ENCODE measurements around the gene RUVBL2.
"Not testable (repeated sequence)": the region's sequence is repeated elsewhere in the genome, so short reads cannot be mapped to it uniquely, and the experiment has no call there.

Gene RUVBL2

GRCh38 chr19:49018388-49019241 lies 24.9 kb downstream of the RUVBL2 start:
- DNase-seq = not testable (repeated sequence)

GRCh38 chr19:49019242-49019932 lies 25.7 kb downstream of the RUVBL2 start:
- DNase-seq = no peak

DNA sequence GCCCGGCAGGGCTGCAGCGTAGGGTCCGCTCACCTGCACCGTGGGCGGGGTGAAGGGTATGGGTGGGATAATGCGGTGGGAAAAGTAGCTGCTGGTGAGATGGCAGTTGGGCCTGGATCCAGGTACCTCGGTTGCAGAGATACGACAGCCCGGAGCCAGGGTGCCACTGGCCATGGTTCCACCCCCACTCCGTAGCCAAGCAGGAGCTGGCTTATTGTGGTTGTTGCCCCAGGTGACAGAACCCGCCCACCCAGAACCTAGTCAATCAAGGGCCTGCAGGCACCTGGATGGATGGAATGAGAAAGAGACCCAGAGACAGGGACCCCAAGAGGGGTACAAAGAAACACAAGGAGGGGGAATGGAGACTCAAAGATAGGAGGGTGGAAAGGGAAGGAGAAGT lies 26.7 kb downstream of the RUVBL2 start:
- no peak for DNase-seq

DNA sequence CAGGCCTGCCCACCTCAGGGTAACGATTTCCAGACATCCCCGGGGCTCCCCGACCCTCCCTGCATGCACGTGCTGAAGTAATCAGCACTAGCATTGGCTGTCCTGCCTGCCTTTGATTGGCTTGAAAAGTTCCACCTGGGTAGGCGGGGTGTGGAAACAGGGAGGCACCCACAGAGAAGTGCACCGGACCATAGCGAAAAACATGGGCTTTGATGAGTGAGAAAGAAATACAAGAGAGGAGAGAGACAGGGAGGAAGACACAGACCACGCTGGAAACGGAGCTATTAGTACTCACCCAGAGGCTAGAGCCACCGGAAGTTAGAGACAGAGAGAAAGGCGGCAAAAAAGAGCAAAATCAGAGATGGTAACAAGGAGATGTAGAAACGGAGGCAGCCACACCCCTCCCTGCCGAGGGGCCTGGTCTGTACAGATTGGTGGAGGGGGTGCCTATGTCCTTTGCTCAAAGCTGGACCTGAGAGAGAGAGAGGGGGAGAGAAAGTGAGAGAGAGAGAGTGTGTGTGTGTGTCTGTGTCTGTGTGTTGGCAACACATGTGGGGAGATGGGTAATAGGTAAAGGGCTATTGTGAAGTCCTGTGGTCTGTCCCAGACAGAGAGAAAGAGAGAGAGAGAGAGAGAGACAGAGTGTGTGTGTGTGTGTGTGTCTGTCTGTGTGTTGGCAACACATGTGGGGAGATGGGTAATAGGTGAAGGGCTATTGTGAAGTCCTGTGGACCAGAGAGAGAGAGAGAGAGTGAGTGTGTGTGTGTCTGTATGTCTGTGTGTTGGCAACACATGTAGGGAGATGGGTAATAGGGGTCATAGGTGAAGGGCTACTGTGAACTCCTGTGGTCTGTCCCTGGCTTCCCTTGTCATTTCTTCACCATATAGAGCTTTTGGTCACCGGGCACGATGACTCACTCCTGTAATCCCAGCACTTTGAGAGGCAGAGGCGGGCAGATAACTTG lies 27.5 kb downstream of the RUVBL2 start:
- peak in 1 of 2 experiments; percentile 29 for DNase-seq

DNA sequence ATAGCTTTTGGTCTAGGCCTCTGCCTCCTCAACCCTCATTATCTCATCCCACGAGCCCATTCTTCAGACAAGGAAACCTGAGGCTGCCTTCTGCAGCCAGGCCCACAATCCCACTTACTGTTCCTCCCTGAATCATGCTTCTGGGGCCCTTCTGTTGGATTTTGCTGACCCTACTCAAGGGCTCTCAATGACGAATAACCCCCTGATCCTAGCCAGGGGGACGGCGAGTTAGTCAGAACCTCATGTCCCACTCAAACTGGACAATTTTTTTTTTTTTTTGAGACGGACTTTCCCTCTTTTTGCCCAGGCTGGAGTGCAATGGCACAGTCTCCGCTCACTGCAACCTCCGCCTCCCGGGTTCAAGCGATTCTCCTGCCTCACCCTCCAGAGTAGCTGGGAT lies 28.4 kb downstream of the RUVBL2 start:
- no peak for DNase-seq

DNA sequence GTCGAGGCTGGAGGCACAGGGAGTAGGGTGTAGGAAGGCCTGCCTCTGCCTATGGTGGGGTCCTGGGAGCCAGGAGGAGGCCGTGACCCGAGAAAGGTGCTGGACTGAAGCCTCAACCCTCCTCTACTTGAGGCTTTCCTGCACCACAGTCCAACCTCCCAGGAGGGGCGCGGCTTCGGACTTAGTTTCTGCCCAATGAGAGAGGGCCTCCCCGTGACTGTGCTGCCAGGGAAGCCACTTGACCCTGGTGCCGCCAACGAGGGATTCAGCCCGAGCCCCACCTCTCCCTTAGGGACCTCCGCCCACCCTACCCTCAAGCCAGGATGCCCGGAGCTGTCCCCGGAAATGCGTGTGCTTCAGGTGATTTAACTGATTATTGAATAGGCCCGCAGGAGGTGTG lies 30.5 kb downstream of the RUVBL2 start, which contains the start of gene CGB3:
Gene CGB3 (minus strand): TSS at position 101 of the 400 bp plus-strand sequence. CDS start 362 bp downstream, outside the sequence.
- not testable (repeated sequence) for DNase-seq

DNA sequence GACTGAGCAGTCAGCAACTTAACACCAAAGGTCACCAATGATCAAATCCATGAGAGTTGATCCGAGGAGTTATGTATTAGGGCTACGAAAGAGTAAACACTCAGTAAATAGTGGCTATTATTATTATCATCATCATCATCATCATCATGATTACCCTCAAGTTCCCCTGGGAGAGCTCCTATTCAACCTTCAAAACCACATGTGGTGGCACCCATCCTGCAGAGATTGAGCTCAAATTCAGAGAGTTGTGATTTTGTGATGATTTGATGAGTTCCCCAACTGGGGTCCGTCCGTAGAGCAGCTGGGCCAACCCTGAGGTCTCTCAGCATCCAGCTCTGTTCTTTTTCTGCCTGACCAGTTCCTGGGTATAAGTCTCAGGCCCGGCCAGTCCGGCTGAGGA lies 31.4 kb downstream of the RUVBL2 start:
- DNase-seq = not testable (repeated sequence)

- DNase-seq = not testable (repeated sequence)
These were observed 31.9 kb downstream of the RUVBL2 start for GRCh38 chr19:49025599-49025998.

DNA sequence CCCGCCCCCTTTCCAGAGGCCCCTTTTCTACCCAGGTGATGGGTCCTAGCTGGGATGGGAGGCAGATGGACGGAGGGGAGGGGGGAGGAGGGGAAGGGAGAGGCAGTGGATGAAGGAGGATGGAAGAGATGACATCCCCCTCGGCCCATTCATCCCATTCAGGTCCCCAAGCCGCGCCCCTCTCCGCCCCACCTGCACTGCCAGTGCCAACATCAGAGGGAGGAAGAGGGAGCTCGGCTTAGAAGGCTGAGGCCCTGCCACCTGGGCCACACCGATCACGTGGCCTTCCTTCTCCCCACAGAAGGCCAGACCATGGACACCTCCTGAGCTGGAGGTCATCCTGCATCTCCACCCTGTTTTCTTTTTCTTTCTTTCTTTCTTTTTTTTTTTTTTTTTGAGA lies 35.0 kb downstream of the RUVBL2 start:
- DNase-seq = not testable (repeated sequence)

DNA sequence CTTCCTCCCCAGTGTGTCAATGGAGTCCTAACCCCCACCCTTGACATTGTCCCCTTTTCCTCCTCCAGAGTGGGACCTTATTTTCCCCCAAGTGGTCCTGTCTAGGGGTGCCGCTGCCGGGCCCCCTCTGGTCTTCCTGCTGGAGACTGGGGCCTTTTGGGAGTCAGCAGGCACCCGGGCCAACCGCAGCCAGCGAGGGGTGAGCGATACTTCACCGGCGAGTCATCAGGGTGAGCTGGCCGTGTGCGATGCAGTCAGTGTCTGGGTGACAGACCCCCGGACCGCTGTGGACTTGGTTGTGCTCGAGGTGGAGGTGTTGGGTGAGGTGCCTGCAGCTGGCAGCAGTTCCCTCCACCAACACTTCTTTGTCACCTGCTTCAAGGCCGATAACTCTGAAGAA lies 36.1 kb downstream of the RUVBL2 start:
- DNase-seq = not testable (repeated sequence)

DNA sequence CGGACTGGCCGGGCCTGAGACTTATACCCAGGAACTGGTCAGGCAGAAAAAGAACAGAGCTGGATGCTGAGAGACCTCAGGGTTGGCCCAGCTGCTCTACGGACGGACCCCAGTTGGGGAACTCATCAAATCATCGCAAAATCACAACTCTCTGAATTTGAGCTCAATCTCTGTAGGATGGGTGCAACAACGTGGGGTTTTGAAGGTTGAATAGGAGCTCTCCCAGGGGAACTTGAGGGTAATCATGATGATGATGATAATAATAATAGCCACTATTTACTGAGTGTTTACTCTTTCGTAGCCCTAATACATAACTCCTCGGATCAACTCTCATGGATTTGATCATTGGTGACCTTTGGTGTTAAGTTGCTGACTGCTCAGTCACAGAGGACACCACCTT lies 36.6 kb downstream of the RUVBL2 start:
- not testable (repeated sequence) for DNase-seq

DNA sequence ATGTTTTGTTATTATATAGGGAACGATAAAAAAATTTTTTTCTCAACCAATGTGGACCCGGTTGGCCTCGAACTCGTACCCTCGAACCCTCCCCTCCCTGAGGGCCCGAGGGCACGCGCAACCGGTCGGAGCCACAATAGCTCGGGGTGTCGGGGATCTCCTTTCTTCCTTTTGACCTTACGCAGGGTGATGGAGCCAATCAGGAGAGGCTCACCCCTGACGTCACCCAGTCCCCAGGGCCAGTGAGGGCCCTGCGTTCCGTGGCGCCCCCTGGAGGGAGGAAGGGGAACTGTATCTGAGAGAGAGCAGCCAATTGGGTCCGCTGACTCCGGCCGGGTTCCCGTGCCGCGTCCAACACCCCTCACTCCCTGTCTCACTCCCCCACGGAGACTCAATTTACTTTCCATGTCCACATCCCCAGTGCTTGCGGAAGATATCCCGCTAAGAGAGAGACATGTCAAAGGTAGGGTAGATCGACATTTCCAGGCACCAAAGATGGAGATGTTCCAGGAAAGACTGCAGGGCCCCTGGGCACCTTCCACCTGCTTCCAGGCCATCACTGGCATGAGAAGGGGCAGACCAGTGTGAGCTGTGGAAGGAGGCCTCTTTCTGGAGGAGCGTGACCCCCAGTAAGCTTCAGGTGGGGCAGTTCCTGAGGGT lies 38.1 kb downstream of the RUVBL2 start, which contains the start of gene CGB2:
Gene CGB2 (plus strand): TSS at position 249 of the 660 bp plus-strand sequence. CDS start 206 bp downstream, at position 455.
- DNase-seq = not testable (repeated sequence)

DNA sequence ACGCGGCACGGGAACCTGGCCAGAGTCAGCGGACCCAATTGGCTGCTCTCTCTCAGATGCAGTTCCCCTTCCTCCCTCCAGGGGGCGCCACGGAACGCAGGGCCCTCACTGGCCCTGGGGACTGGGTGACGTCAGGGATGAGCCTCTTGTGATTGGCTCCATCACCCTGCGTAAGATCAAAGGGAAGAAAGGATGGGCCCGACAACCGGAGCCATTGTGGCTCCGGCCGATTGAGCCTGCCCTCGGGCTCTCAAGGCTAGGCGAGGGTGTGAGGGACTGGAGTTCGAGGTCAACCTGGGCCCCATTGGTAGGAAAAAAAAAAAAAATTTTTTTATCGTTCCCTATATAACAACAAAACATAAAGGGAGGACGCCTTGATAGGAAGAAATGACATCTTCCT lies 43.1 kb downstream of the RUVBL2 start, which contains the start of gene CGB1:
Gene CGB1 (minus strand): TSS at position 81 of the 400 bp plus-strand sequence. CDS start 184 bp downstream, outside the sequence.
- DNase-seq = not testable (repeated sequence)

- not testable (repeated sequence) for DNase-seq
These were observed 44.4 kb downstream of the RUVBL2 start for GRCh38 chr19:49038111-49038510.

- not testable (repeated sequence) for DNase-seq
These were observed 45.0 kb downstream of the RUVBL2 start for GRCh38 chr19:49038557-49039276.

- DNase-seq = not testable (repeated sequence)
These were observed 46.0 kb downstream of the RUVBL2 start for GRCh38 chr19:49039736-49040135.

DNA sequence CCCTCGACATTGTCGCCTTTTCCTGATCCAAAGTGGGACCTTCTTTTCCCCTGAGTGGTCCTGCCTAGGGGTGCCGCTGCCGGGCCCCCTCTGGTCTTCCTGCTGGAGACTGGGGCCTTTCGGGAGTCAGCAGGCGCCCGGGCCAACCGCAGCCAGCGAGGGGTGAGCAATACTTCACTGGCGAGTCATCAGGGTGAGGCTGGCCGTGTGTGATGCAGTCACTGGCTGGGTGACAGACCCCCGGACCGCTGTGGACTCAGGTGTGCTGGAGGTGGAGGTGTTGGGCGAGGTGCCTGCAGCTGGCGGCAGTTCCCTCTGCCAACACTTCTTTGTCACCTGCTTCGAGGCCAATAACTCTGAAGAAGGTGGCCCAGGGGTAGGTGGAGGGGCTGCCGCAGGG lies 48.5 kb downstream of the RUVBL2 start:
- no peak for DNase-seq

- DNase-seq = not testable (repeated sequence)
These were observed 49.0 kb downstream of the RUVBL2 start for GRCh38 chr19:49042666-49043065.

DNA sequence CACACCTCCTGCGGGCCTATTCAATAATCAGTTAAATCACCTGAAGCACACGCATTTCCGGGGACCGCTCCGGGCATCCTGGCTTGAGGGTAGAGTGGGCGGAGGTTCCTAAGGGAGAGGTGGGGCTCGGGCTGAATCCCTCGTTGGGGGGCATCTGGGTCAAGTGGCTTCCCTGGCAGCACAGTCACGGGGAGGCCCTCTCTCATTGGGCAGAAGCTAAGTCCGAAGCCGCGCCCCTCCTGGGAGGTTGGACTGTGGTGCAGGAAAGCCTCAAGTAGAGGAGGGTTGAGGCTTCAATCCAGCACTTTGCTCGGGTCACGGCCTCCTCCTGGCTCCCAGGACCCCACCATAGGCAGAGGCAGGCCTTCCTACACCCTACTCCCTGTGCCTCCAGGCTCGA lies 49.9 kb downstream of the RUVBL2 start, which contains the start of gene CGB5:
Gene CGB5 (plus strand): TSS at position 301 of the 400 bp plus-strand sequence. CDS start 362 bp downstream, outside the sequence.
- not testable (repeated sequence) for DNase-seq

DNA sequence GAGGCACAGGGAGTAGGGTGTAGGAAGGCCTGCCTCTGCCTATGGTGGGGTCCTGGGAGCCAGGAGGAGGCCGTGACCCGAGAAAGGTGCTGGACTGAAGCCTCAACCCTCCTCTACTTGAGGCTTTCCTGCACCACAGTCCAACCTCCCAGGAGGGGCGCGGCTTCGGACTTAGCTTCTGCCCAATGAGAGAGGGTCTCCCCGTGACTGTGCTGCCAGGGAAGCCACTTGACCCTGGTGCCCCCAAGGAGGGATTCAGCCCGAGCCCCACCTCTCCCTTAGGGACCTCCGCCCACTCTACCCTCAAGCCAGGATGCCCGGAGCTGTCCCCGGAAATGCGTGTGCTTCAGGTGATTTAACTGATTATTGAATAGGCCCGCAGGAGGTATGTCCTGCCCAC lies 55.3 kb downstream of the RUVBL2 start, which contains the start of gene CGB8:
Gene CGB8 (minus strand): TSS at position 101 of the 400 bp plus-strand sequence. CDS start 372 bp downstream, outside the sequence.
- DNase-seq = not testable (repeated sequence)

- not testable (repeated sequence) for DNase-seq
These were observed 56.1 kb downstream of the RUVBL2 start for GRCh38 chr19:49049834-49050233.

Measured in AML-193 (cell line).